Lower lobe of right lung (tissue), 2 donors: ENCODE results near the gene EPHA4. TPM values are rescaled to one million over a fixed set of nuclear protein-coding genes. Genes with fewer than 3 reads are reported as not detected.
A peak's percentile ranks its signal among the peaks of the same experiment; 100 is the strongest.

Source experiments
- ATAC-seq, 2 donors: fragments of 200-7000 bp; cut with Tn5 transposase; one replicate each; pipeline ENCODE4 v1.9.1; 2020 to 2022; ENCODE audit warnings: mild to moderate bottlenecking in 2 of 2, moderate library complexity in 2 of 2
- DNase-seq: peaks from one replicate; pipeline ENCODE4 v3.0.0-alpha.2; 2020
- H3K27ac ChIP-seq: fragments of 200-600 bp; one replicate; pipeline ENCODE4 v1.8.0; 2022
- H3K27me3 ChIP-seq: fragments of 200-600 bp; one replicate; pipeline ENCODE4 v1.8.0; 2022; ENCODE audit warnings: low read depth
- H3K36me3 ChIP-seq: fragments of 200-600 bp; one replicate; pipeline ENCODE4 v1.8.0; 2022; ENCODE audit warnings: mild to moderate bottlenecking
- H3K4me1 ChIP-seq: fragments of 200-600 bp; one replicate; pipeline ENCODE4 v1.8.0; 2022
- H3K4me3 ChIP-seq: fragments of 200-600 bp; one replicate; pipeline ENCODE4 v1.8.0; 2022; ENCODE audit warnings: mild to moderate bottlenecking
- H3K9me3 ChIP-seq: fragments of 200-600 bp; one replicate; pipeline ENCODE4 v1.8.0; 2022
- CTCF ChIP-seq: fragments of 200-600 bp; IDR thresholded peaks from one replicate; pipeline ENCODE4 v1.8.0; 2022; ENCODE audit warnings: antibody characterized with exemption, mild to moderate bottlenecking
- intact Hi-C: fragments of 100-400 bp; cut with DNase I; formaldehyde crosslinking; loops from one replicate; pipeline ENCODE4 v1.11.0; 2022
- total RNA-seq: library from RNA; stranded (reverse); fragmentation: NEBNext Ultra II Directional; extraction: Animal tissue kit (Norgen Biotek cat#: 25700); gene quantifications from one replicate; pipeline ENCODE4 v1.2.1, GENCODE V29; 2021
- donor health status: DM: no; HTN: yes; CAD: no; lungs with severe emphysema.

The EPHA4 gene
- total RNA-seq, 1 donor from 2014 or later = 13.8 TPM

GRCh38 chr2:221450280-221450679, 121.8 kb downstream of the EPHA4 start:
- ATAC-seq = no peak
- H3K4me3 ChIP-seq = no peak overlapping the region
- TF ChIP-seq CTCF = no peak
- H3K36me3 ChIP-seq = no peaks in the 10 kb centered on the region
- no peak overlapping the region for H3K27ac ChIP-seq
- no peaks in the 10 kb centered on the region for H3K27me3 ChIP-seq
- H3K4me1 ChIP-seq = peaks cover 14% of the 10 kb centered on the region
- no peak for DNase-seq
- intact Hi-C loops = no loop called here
- no peaks in the 10 kb centered on the region for H3K9me3 ChIP-seq

GRCh38 chr2:221449406-221449805, 122.7 kb downstream of the EPHA4 start:
- H3K27ac ChIP-seq = no peak overlapping the region
- TF ChIP-seq CTCF = no peak
- ATAC-seq (no peak), DNase-seq (no peak)
- intact Hi-C loops = no loop called here
- H3K27me3 ChIP-seq = no peaks in the 10 kb centered on the region
- no peak overlapping the region for H3K4me3 ChIP-seq
- no peaks in the 10 kb centered on the region for H3K9me3 ChIP-seq
- no peaks in the 10 kb centered on the region for H3K36me3 ChIP-seq
- peaks cover 14% of the 10 kb centered on the region for H3K4me1 ChIP-seq

GRCh38 chr2:221448844-221449390, 123.2 kb downstream of the EPHA4 start:
- Histone ChIP-seq H3K4me1 (peaks cover 14% of the 10 kb centered on the region), H3K27me3 (no peaks in the 10 kb centered on the region), H3K36me3 (no peaks in the 10 kb centered on the region), H3K27ac (no peak overlapping the region), H3K9me3 (no peaks in the 10 kb centered on the region), H3K4me3 (no peak overlapping the region)
- ATAC-seq (no peak), DNase-seq (no peak)
- TF ChIP-seq CTCF = no peak
- intact Hi-C loops = no loop called here

GRCh38 chr2:221448057-221448843, 123.9 kb downstream of the EPHA4 start:
- Histone ChIP-seq H3K27ac (no peak overlapping the region), H3K4me1 (peaks cover 14% of the 10 kb centered on the region), H3K36me3 (no peaks in the 10 kb centered on the region), H3K9me3 (no peaks in the 10 kb centered on the region), H3K27me3 (no peaks in the 10 kb centered on the region), H3K4me3 (no peak overlapping the region)
- intact Hi-C loops = no loop called here
- ATAC-seq (peak; percentile 59 to 68), DNase-seq (no peak)
- TF ChIP-seq CTCF = no peak

- intact Hi-C loops = no loop called here
- Histone ChIP-seq H3K4me3 (no peak overlapping the region), H3K36me3 (peaks cover 9% of the 10 kb centered on the region), H3K27ac (no peak overlapping the region), H3K9me3 (no peaks in the 10 kb centered on the region), H3K4me1 (peaks cover 14% of the 10 kb centered on the region), H3K27me3 (no peaks in the 10 kb centered on the region)
- DNase-seq (no peak), ATAC-seq (no peak)
- TF ChIP-seq CTCF = no peak
Observed at GRCh38 chr2:221447310-221447709, 124.8 kb downstream of the EPHA4 start.
